Sciatic nerve (tissue), 2 donors: ENCODE data around the gene FTL. TPM values are rescaled to one million over a fixed set of nuclear protein-coding genes. Genes with fewer than 3 reads are reported as not detected.

Source experiments
- ATAC-seq: fragments of 200-7000 bp; cut with Tn5 transposase; one replicate; pipeline ENCODE4 v1.9.1; 2020; ENCODE audit warnings: mild to moderate bottlenecking, moderate library complexity
- DNase-seq: peaks from one replicate; pipeline ENCODE4 v3.0.0-alpha.2; 2020; ENCODE audit warnings: low spot score
- intact Hi-C: fragments of 100-400 bp; cut with DNase I; formaldehyde crosslinking; loops from one replicate; pipeline ENCODE4 v1.14.2; 2022
- total RNA-seq: library from RNA; stranded (reverse); fragmentation: NEBNext Ultra II Directional; extraction: Animal tissue kit (Norgen Biotek cat#: 25700); gene quantifications from one replicate; pipeline ENCODE4 v1.2.1, GENCODE V29; 2021
- donor health status: DM: no; HTN: no; CAD: no.
- donor health status: DM: no; HTN: no; CAD: no.

Gene FTL
- total RNA-seq, 1 donor from 2014 or later = 3,094 TPM

DNA sequence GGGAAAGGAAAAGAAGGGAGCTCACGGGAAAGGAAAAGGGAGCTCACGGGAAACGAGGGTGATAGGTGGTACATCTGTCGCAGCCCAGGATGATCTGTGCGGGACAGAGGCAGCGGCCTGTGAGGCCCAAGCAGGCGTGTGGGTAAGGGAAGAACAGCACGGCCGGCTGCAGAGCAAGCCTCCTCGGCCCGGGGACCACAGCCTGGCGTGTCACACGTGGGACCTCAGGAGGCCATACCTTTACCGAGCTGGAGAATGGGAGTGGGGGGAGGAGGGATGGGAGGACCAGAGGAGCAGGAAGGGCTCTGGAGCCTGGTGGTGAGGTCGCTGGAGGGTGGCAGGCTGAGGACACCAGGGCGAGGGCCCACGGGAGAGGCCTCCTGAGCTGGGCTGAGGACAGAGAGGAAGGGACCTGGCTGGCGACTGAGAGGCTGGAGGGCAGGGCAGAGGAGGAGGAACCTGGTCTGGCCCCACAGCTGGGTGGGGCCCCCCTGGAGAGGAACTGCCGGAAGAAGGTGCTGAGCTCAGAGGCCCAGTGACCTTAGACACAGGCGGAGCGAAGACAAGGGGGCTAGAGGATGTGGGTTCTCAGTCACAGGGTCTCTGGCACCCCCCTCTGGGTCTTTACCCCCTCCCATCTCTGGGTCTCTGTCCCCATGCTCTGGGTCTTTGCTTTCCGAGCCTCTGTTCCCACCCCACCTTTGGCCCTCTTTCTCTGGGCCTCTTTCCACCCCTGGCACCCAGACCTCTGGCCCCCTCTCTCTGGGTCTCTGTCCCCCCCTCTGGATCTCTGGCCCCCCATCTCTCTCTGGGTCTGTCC lies 2.9 kb upstream of the FTL start:
- DNase-seq (peak; percentile 75), ATAC-seq (no peak)
- intact Hi-C loops = loop anchor here (10.0 kb wide), 1 partner anchor 107 kb away; no protein-coding TSS in a partner anchor

DNA sequence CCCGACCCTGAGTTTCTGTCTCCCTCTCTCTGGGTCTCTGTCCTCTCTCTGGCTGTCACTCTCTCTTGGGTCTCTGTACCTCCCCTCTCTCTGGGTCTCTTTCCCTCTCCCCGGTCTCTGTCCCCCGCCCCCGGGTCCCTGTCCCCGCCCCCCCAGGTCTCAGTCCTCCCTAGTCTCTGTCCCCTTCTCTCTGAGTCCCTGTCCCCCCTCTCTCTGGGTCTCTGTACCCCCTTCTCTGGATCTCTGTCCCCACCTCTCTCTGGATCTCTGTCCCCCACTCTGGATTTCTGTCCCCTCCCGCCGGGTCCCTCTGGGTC lies 2.3 kb upstream of the FTL start:
- intact Hi-C loops = loop anchor here (10.0 kb wide), 1 partner anchor 108 kb away; no protein-coding TSS in a partner anchor
- no peak for ATAC-seq
- DNase-seq = no peak

DNA sequence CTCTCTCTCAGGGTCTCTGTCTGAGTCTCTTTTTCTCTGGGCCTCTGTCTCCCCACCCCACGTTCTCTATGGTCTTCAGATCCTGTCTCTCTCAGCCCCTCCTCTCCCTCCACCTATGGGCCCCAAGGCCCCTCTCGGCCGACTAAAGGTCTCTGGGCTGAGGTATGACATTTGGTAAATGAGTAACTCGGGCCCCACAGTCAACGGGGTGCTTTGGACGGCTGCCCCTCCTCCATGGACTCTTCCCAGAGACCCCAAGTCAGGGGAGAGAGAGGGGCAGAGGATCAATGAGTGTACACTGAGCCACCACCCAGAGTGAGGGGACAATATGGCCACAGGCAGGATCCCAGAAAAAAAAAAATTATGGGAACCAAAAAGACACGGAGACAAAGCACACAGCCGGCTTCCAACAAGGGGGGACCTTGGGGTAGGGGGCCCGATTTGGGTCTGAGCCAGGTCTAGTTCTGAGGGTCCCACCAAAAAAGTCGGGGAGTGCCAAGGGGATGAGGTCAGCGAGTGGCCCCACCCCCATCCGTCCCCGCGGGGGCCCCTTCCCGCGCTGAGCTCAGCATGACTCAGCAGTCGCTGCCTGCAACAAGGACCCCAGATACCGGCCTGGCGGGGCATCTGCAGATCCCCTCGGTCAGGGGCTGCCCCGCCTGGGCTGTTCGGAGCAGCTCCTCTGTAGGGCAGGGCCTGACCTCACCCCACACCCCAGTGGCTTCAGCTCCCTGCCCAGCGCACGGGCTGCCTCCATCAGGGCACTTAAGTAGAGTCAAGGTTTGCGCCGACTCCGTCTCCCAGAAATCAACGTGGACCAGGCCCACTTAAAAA lies 1.5 kb upstream of the FTL start:
- ATAC-seq (peak; percentile 60), DNase-seq (peak; percentile 91)
- intact Hi-C loops = loop anchor here (10.0 kb wide), 1 partner anchor 109 kb away; no protein-coding TSS in a partner anchor

DNA sequence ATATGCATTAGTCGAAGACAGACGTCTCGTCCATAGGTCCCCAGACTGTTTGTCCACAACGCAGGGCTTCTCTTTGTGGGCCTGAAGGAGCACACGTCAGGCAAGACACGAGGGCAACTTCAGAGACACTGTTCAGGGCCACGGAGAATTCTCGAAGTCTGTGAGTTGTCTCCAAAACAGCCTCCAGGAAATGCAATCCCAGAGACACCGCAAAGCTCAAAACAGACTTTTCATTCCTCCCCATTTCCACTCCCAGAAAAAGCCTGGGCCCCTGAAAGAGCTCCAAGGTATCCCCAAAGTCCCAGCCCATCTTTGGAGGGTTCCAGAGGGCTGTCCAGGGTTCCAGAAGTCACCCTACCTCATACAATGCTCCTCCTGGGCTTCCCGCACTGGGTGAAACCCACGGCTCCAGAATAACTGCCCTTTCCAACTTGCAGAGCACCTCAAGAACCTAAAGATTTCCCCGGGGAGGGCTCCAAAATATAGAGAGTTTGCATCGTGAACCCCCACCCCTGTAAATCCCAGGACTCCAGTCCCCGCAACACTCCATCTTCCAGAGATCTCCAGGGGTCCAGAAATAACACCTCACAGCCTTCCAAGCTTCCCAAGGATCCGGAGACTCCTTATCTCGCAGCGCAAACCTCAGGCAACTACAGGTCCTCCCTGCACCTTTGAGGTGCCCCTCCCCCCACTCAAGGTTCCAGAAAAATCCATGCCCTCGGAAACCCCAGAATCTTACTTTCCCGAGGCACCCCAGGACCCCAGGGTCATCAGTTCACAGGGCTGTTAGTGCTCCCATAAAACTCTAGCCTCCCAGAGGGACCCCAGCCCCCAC lies 687 bp upstream of the FTL start:
- no peak for DNase-seq
- intact Hi-C loops = loop anchor here (10.0 kb wide), 1 partner anchor 110 kb away; no protein-coding TSS in a partner anchor
- ATAC-seq = peak; percentile 10

DNA sequence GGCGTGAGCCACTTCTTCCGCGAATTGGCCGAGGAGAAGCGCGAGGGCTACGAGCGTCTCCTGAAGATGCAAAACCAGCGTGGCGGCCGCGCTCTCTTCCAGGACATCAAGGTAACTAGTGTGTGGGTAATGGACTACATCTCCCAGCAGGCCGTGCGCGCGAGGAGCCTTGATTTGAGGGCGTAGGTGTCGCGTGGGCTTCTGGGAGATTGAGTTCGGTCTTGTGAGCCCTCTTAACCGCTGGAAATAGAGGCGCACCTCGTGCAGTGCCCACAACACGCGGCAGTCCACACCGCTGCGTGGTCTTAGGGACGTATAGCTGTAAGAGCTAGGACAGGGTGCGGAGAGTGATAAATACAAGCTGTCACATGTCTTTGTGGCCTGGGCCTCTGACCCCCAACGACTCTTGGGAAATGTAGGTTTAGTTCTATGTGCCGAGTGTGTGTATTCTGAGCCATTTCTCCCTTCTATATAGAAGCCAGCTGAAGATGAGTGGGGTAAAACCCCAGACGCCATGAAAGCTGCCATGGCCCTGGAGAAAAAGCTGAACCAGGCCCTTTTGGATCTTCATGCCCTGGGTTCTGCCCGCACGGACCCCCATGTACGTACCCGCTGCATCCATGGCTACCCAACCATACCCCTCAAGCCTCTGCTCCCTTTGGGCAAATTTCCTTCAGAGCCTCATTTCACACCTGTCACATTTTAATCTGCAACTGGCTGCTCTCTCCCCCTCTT lies 864 bp downstream of the FTL start:
- intact Hi-C loops = loop anchor here (10.0 kb wide), 1 partner anchor 111 kb away; no protein-coding TSS in a partner anchor
- ATAC-seq (peak; percentile 57), DNase-seq (peak; percentile 91)

DNA sequence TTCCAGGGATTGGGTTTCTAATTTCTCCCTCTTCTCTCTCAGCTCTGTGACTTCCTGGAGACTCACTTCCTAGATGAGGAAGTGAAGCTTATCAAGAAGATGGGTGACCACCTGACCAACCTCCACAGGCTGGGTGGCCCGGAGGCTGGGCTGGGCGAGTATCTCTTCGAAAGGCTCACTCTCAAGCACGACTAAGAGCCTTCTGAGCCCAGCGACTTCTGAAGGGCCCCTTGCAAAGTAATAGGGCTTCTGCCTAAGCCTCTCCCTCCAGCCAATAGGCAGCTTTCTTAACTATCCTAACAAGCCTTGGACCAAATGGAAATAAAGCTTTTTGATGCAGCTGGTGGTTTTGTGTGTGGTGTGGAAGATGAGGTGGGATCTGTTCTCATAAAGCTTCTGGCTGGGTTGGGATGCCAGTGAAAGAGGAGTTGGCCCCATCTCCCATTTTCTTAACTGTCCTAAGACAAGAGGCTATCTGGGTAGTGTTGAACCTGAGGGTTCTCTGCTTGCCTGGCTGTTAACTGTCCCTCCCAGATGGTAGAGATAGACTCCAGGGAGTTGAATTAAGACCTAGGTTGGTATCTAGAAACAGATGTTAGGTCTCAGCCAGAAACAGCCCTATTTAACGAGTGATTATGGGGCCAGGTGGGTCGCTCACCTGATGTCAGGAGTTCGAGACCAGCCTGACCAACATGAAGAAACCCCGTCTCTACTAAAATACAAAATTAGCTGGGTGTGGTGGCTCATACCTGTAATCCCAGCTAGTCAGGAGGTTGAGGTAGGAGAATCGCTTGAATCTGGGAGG lies 1.6 kb downstream of the FTL start:
- intact Hi-C loops = loop anchor here (10.0 kb wide), 1 partner anchor 112 kb away; no protein-coding TSS in a partner anchor
- ATAC-seq = no peak
- no peak for DNase-seq

DNA sequence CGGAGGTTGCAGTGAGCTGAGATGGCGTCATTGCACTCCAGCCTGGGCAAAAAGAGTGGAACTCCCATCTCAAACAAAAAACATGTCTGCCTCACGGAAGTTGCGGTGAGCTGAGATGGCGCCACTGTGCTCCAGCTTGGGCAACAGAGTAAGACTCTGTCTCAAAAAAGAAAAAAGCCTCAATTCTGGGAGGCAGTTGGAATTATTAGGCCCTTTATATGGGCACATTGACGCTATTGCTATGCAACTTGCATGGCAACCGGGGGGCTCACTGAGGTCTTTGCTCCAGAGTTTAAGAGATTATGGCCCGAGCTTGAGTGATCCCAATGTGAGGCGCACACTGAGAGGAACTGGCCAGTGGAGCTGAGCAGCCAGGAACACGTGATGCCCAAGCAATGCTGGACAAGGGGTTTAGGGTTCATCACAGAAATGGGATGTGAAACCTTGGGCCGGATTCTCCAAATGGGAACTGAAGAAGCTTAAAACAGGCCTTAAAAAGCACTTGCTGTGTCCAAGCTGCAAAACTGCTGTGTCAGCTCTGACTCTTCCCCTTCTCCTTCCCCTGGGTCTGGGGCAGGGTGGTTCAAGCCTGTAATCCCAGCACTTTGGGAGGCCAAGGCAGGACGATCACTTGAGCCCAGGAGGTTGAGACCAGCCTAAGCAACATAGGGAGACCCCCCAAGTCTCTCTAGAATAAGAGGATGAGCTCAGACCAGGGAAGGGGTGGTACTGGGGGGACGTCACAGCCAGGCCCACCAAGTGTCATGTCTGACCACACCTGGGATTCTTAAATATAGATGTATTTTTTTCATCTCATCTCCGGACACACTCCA lies 2.5 kb downstream of the FTL start:
- intact Hi-C loops = loop anchor here (10.0 kb wide), 1 partner anchor 113 kb away; no protein-coding TSS in a partner anchor

DNA sequence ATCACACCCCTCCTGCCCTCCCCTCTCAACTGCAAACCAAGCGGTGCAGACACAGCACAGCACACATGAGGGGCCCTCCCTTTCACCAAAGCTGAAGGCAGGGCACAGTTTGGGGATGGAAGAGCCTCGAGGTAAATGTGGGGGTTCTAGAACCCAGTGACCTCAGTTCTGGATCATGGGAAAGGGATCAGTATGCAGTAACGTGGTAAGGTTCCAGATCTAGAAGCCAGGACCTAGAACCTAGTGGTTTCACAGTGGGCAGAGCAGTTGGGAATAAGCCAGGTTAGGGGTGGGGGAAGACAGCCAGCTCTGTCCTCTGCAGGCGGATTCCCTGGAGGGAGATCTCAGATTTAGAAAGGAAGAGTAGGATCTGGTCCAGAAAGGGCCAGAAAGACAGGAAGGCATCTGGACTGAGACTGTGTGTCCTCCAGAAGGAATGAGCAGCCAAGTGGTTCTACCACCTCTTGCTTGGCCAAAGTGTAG lies 3.1 kb downstream of the FTL start:
- ATAC-seq = no peak
- intact Hi-C loops = loop anchor here (10.0 kb wide), 1 partner anchor 113 kb away; no protein-coding TSS in a partner anchor
- DNase-seq = no peak

More for the DNA sequence above, 2.5 kb downstream of the FTL start:
- peak; percentile 5 for ATAC-seq
- peak; percentile 71 for DNase-seq

DNA sequence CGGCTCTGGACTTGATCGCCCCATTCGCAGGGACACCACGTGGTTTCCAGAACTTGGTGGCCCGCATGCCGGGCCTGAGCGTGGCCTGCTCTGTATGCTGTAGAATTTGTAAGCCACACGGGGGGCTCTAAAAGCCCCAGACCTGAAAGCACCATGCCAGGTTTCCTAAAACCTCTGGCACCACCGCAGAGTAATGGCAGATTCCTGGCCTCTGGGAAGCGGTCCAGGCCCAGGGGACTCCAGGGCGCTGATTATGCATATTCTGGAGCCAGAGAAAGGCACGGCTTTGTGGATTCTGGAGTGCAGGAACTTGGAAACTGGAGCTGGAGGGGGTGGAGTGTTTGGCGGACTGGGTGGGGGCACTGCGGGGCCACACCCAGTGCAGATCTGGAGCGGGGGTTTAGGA lies 3.7 kb downstream of the FTL start:
- intact Hi-C loops = loop anchor here (10.0 kb wide), 1 partner anchor 114 kb away; no protein-coding TSS in a partner anchor
- DNase-seq = no peak
- ATAC-seq = no peak

DNA sequence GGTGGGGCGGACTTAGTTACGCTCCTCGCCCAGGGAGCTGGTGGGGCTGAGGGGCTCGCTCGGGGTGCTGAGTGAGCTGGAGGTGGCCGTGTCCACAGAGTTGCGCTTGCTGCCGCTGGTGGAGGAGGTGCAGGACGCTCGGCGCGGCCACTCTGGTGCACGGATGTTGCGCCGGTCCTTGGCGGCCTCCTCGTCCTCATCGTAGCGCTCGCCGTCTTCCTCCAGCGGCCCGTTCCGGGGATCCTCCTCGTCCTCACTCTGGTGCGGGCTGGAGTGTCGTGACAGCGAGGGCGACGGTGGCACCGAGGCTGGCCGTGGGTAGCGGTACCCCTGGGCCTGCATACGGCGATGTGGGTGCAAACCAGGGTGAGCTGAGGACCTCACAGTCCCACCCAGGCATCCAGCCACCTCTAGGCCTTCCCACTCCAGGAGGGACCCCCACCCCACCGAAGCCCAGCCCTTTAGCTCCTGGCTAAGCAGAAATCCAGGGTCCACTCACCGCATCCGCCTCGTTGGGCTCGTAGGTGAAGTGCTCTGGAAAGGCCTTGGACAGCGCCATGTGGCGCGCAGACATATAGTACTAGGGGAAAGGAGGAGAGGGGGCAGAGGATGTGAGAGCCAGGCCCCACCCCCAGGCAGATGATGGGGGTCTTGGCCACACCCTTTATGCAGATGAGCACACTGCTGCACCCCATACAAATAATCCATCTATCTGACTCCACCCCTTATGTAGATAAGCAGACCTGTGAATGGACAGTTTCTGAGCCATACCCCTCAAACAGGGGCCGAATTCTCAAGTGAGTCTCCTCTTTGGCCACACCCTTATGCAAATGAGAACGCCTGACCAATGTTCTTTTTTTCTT lies 4.4 kb downstream of the FTL start:
- ATAC-seq (no peak), DNase-seq (no peak)
- intact Hi-C loops = loop anchor here (2.0 to 10.0 kb wide), 2 partner anchors 115 to 175 kb away; no protein-coding TSS in a partner anchor

DNA sequence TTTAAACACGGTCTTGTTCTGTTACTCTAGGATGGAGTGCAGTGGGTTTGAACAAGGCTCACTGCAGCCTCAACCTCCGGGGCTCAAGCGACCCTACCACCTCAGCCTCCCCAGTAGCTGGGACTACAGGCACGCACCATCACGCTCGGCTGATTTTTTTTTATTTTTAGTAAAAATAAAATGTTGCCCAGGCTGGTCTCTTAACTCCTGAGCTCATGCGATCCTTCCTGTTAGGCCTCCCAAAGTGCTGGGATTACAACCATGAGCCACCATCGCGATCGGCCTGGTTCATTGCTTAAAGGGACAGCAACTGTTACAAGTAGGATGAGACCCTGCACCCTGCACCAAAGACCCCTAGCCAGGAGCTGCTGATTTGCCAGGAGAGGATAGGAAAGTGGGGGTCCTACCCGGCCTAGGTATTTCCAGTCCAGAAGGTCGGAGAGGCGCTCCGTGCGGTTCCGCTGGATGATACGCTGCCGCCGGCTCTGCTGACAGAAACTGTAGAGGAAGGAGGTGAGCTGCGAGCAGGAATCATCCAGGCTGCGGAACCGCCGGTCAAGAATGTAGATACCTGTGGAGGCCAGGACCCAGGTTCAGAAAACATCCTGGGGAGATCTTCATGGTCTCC lies 5.1 kb downstream of the FTL start:
- ATAC-seq (no peak), DNase-seq (no peak)
- intact Hi-C loops = loop anchor here (2.0 kb wide), 1 partner anchor 175 kb away; no protein-coding TSS in a partner anchor

DNA sequence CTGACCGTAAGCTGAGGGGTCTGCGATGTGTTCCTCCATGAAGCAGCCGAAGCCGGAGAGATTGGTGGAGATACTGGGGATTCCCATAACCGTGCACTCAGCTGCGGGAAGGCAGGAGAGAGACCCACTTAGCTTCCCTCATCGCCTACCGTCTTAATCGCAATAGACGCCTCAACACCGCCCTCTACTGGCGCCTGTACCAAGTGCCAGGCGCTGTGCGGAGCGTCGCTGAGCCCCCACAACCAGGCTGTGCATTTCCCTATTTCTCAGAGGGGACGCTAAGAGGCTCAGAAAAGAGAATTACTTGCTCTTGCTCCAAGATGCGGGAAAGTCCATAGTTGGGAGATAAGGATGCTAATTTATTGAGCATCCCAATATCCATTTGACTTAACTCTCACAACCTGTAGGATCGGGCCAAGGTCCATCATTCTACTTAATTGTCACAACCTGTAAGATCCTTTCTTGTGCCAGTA lies 5.8 kb downstream of the FTL start:
- ATAC-seq (peak; percentile 58), DNase-seq (peak; percentile 93)
- intact Hi-C loops = loop anchor here (2.0 kb wide), 1 partner anchor 176 kb away; no protein-coding TSS in a partner anchor

DNA sequence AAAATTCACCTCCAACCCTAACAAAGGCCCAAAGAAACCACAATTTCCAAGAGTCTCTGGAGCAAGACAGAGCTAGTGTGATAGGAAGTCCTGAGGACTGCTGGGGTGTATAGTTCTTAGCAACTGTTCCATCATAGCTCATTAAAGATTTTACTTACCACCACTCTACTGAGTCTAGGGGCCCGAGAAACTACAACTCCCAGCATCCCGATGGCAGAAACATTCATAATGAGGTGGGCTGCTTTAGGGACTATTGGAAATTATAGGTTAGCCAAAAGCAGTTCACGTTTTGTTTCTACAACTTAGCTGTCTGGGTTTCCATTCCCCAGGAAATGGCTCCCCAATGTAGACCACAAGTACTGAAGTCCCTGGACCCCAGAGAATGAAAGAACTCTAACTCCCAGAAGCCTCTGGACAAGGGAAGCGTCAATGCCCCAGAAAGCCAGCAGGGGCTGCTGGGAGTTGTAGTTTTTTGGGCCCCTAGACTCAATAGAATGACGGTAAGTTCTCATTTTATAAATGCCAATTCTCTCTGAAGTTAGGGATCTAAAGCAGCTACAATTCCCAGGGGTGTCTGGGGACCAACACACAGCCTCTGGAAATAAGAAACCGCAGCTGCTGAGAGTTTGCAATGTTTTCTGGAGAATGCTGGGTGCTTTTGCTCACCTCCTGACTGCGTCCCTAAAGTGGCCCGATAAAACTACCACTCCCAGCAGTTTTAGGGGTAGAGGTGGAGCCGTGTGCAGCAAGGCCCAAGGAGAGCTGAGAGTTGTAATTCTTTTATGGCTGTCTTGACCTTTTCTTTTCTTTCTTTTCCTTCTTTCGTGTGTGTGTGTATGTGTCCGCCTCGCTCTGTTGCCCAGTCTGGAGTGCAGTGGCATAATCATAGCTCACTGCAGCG lies 11.1 kb downstream of the FTL start:
- DNase-seq (no peak), ATAC-seq (no peak)
- intact Hi-C loops = no loop called here

DNA sequence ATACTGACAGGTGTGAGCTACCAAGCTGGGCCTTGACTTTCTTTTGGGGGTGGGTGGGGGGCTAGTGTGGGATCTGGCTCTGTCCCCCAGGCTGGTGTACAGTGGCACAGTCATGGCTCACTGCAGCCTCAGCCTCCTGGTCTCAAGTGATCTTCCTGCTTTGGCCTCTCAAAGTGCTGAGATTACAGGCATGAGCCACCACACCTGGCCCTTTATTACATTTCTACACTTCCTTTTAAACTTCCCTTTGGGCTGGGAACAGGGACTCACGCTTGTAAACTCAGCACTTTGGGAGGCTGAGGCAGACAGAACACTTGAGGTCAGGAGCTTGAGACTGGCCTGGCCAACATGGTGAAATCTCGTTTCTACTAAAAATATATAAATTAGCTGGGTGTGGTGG lies 12.0 kb downstream of the FTL start:
- intact Hi-C loops = no loop called here
- ATAC-seq = no peak
- no peak for DNase-seq
